ENCODE data around the gene PWWP2B. TPM values are rescaled to one million over a fixed set of nuclear protein-coding genes. Genes with fewer than 3 reads are reported as not detected.
A peak's percentile ranks its signal among the peaks of the same experiment; 100 is the strongest.

PWWP2B gene
- total and polyA plus RNA-seq, 7 donors: 7.7 to 50.8 (median 10.2) TPM

GRCh38 chr10:132463333-132464255, 66.6 kb downstream of the PWWP2B start:
- H3K36me3 ChIP-seq: no peaks in the 10 kb centered on the region
- H3K27me3 ChIP-seq: no peaks in the 10 kb centered on the region
- peaks cover 0 to 59% (median 56%) of the 10 kb centered on the region in 4 donors for H3K4me1 ChIP-seq
- no peaks in the 10 kb centered on the region for H3K9me3 ChIP-seq
- TF ChIP-seq POLR2A (IDR thresholded peaks at IDR 0.05) (no peak), CTCF (IDR thresholded peaks at IDR 0.05) (peak in 2 of 4 experiments; percentile 6 to 11), POLR2AphosphoS5 (IDR thresholded peaks at IDR 0.05) (no peak), EP300 (IDR thresholded peaks at IDR 0.05) (no peak)
- DNase-seq: no peak
- 90 to 93% methylated on average over 30 of the region's 30 CpGs for WGBS, 2 donors
- peak overlapping the region; percentile 91 to 99 (median 95) for H3K27ac ChIP-seq
- H3K4me3 ChIP-seq: no peak overlapping the region
- intact Hi-C loops (cut with DNase I): loop anchor here (1.0 kb wide), 1 partner anchor 74 kb away; the partner anchor contains the start of gene INPP5A

GRCh38 chr10:132464256-132465192, 67.5 kb downstream of the PWWP2B start:
- peak; percentile 98 for DNase-seq
- Histone ChIP-seq H3K27me3 (no peaks in the 10 kb centered on the region), H3K4me1 (peaks cover 0 to 64% (median 61%) of the 10 kb centered on the region in 4 donors), H3K9me3 (no peaks in the 10 kb centered on the region), H3K27ac (peak overlapping the region; percentile 91 to 99 (median 95)), H3K4me3 (no peak overlapping the region), H3K36me3 (no peaks in the 10 kb centered on the region)
- 63 to 72% methylated on average over 22 of the region's 22 CpGs for WGBS, 2 donors
- TF ChIP-seq CTCF (IDR thresholded peaks at IDR 0.05) (no peak), EP300 (IDR thresholded peaks at IDR 0.05) (peak in 2 of 4 donors; percentile 47 to 82), POLR2AphosphoS5 (IDR thresholded peaks at IDR 0.05) (peak; percentile 43 to 79 (median 77)), POLR2A (IDR thresholded peaks at IDR 0.05) (no peak)
- intact Hi-C loops (cut with DNase I): loop anchor here (1.0 to 5.0 kb wide), 2 partner anchors 53 to 73 kb away; partner anchors contain the start of gene INPP5A

- no peaks in the 10 kb centered on the region for H3K9me3 ChIP-seq
- 69 to 86% methylated on average over 35 of the region's 35 CpGs for WGBS, 2 donors
- no peak for DNase-seq
- H3K4me3 ChIP-seq: no peak overlapping the region
- peak overlapping the region; percentile 91 to 99 (median 95) for H3K27ac ChIP-seq
- H3K4me1 ChIP-seq: peaks cover 0 to 67% (median 67%) of the 10 kb centered on the region in 4 donors
- H3K36me3 ChIP-seq: no peaks in the 10 kb centered on the region
- intact Hi-C loops (cut with DNase I): loop anchor here (5.0 kb wide), 1 partner anchor 52 kb away; no protein-coding TSS in a partner anchor
- H3K27me3 ChIP-seq: no peaks in the 10 kb centered on the region
- TF ChIP-seq EP300 (IDR thresholded peaks at IDR 0.05) (no peak), CTCF (IDR thresholded peaks at IDR 0.05) (no peak), POLR2AphosphoS5 (IDR thresholded peaks at IDR 0.05) (no peak), POLR2A (IDR thresholded peaks at IDR 0.05) (no peak)
Measured at GRCh38 chr10:132465193-132465888, 68.3 kb downstream of the PWWP2B start.

Measured in sigmoid colon (tissue), 7 donors.